Left forelimb (tissue), 1 donor: ENCODE measurements around the gene CCAR1.
"Not testable (repeated sequence)": the region's sequence is repeated elsewhere in the genome, so short reads cannot be mapped to it uniquely, and the experiment has no call there.

Source experiments
- DNase-seq: peaks from one replicate; pipeline ENCODE4 v3.0.0-alpha.2; 2018; ENCODE audit warnings: low spot score

Gene CCAR1

GRCh38 chr10:68829521-68829920, 108.5 kb downstream of the CCAR1 start:
- no peak for DNase-seq

DNA sequence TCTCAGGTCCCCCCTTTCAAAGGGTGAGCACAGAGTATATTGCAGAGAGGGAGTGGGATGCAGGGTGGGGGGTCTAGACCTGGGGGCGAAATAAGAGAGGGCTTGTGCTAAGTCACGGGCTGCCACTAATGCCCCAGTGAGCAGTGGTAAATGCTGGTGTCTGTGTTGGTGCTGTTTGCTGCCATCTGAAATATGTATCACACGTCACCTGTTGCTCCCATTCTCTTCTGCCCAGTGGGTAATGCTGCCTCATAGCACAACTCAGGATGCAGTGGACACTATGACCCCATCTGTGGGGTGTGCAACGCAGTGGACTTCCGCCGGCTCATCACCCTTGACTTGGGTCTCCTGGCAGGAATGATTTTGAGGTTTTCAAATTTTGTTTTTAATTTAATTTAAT, 108.9 kb downstream of the CCAR1 start:
- no peak for DNase-seq

GRCh38 chr10:68831961-68832455, 111.0 kb downstream of the CCAR1 start:
- DNase-seq = no peak

- no peak for DNase-seq
Measured at GRCh38 chr10:68832601-68833000, 111.6 kb downstream of the CCAR1 start.

DNA sequence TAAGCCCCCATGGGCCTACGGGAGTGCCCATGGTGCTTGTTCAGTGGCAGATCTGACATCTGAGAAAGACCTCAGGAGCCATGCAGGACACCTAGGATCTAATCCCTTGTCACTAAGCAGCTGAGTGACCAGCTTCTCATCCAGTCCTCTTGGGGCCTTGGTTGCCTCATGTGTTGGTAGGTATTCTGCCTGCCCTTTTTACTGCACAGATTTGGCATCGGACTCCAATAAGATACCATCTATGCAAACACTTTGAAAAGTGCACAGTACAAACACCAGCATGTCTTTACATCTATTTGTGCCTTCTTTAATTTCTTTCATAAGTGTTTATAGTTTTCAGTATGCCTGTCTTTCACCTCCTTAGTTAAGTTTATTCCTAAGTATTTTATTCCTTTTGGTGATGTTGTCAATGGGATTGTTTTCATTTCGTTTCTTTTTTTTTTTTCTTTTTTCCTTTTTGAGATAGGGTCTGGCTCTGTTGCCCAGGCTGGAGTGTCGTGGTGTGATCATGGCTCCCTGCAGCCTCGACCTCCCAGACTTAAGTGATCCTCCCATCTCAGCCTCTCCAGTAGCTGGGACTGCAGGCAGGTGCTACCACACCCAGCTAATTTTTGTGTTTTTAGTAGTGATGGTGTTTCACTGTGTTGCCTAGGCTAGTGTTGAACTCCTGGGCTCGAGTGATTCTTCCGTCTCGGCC, 116.7 kb downstream of the CCAR1 start:
- no peak for DNase-seq

GRCh38 chr10:68840650-68841049, 119.6 kb downstream of the CCAR1 start:
- not testable (repeated sequence) for DNase-seq
